ENCODE results near the gene MEAF6.

Gene MEAF6

DNA sequence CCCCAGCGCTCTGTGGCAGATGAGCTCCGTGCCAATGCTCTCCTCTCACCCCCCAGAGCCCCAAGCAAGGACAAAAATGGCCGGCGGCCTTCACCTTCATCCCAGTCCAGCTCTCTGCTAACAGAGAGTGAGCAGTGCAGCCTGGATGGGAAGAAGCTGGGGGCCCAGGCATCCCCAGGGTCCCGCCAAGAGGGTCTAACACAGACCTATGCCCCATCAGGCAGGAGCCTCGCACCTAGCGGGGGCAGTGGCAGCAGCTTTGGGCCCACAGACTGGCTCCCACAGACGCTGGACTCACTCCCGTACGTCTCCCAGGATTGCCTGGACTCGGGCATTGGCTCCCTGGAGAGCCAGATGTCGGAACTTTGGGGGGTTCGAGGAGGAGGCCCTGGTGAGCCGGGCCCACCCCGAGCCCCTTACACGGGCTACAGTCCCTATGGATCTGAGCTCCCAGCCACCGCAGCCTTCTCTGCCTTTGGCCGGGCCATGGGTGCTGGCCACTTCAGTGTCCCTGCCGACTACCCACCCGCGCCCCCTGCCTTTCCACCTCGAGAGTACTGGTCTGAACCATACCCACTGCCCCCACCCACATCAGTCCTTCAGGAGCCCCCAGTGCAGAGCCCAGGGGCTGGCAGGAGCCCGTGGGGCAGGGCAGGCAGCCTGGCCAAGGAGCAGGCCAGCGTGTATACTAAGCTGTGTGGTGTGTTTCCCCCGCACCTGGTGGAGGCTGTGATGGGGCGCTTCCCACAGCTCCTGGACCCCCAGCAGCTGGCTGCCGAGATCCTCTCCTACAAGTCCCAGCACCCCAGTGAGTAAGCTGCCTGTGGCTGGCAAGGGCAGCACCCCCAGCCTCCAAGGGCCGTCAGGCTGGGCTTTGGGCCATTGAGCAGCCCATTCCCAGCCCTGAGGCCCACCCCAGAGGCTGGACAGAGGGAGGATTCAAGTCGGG lies 31.5 kb downstream of the MEAF6 start:
- DNase-seq, result no peak

DNA sequence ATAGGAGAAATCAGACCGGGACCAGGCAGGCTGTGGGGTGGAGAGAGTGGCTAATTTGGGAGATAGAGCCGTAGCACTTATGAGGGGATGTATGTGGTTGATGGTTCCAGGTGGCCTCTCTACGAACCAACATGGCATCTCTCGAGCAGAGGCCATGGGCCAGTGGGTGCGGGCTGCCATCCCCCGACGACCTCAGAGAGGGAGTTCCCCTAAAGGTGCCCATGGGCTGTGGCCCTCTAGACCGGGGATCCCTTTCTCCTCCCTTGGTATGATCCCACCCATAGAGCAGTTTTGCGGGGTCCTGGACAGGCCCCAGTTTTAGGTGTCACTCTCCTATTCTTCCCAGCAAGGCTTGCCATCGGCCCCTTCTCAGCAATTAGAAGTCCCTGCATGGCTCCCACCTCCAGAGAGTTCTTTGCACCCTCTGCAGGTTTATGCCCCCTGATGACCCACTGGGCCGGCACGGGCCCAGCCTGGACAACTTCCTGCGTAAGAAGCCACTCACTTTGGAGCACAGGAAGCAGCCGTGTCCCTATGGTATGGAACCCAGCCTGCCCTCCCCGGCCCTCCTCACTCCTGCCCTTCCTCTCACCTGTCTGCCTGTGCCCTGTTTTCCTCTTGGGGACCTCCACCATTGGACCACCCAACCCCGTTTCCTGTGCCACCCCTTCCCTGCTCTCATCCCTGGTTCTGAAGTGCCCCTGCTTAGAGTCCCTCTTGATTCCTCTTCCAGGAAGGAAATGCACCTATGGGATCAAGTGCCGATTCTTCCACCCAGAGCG lies 32.4 kb downstream of the MEAF6 start:
- no peak for DNase-seq

DNA sequence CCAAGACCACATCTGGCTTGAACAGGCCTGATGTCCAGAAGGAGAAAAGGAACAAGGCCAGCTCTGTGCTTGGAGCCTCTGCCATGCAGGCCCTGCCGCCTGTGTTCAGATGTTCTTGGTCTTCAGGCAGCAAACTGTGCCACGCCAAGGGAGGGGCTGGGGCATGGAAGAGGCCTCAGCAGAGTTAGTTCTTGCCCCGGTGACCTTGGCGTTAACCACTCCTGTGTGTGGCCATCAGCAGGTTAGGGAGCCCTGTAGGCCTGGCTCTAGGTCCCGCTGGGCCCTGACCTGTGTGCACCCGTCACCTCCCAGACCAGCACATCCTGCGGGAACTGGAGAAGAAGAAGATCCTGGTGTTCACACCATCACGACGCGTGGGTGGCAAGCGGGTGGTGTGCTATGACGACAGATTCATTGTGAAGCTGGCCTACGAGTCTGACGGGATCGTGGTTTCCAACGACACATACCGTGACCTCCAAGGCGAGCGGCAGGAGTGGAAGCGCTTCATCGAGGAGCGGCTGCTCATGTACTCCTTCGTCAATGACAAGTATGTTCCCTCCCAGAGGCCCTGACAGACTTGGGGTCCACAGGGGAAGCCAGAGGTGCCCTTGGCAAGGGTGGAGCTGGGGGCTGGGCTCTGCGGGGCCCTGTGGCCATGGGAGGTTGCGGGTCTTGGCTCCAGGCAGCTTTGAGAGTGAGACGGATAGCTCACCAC lies 33.1 kb downstream of the MEAF6 start:
- DNase-seq, result no peak

DNA sequence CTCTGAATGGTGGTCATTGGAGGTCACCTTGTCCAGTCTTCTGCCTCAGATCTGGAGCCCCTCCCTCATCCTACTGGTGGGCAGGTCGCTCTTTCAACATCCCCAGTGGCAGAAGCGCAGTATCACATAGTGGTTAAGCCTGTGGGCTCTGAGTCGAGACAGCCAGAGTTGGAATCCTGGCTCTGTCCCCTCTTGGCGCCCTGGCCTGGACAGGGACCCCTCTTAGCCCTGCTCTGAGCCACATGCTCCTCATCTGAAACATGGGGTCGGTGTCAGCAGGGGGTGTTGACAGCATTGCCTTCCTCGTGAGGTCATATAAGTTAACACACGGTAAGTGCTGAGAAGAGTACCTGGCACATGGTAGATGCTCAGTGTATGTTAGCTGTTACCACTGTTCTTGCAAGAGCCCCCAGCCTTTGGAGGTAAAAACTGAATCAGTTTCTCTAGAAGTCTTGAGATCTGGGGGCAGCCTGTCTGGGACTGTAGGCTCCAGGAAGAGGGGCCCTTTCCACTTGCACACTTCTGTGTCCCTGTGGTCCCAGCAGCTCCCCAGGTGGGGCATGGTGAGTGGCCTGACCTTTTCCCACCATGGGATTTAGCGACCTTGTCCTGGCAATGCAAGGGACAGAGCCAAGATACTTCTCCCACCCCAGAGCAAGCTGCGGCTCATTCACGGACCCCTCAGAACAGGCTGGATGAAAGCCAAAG lies 33.8 kb downstream of the MEAF6 start:
- no peak for DNase-seq

- DNase-seq, result no peak
These were observed 34.5 kb downstream of the MEAF6 start for GRCh38 chr1:37480125-37480466.

DNA sequence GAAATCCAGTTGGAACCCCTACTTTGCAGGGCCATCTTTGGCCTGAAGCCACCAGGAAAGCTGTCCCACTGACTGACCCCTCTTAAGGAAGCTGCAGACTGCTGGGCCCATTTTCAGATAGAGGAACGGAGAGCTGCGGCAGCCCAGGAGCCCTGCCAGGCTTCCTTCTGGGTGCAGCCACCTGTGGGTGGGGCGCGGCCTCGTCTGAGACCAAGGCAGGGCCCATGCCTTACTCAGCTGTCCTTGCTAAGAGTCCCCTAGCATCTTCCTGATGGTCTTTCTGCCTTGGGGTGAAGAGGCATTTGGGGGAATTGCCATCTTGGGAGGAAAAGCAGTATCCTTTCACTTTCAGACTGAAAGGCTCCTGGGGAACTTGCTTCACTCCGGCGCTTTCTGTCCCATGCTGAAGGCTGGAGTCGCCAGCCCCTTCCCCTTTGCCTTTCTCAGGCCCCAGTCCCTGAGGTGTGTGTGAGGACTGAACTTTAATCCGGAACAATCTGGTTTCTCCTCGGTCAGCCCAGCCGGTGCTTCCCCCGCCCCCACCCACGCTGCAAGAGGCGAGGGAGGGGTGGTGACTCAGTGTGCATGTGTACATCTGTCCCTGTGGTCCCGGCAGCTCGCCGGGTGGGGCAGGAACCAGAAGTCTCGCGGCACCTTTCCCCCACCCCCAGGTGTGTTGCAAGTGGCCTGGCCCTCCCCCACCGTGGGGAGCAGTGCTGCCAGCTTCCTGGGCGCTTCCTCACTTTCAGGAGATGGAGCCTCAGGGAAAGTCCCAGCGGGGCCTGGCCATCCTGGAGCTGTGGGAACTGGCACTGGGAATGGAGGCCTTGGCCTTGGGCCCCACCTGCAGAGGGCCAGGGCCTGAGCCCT lies 35.1 kb downstream of the MEAF6 start:
- DNase-seq, result peak; percentile 42

- no peak for DNase-seq
These were observed 35.7 kb downstream of the MEAF6 start for GRCh38 chr1:37478890-37479254.

DNA sequence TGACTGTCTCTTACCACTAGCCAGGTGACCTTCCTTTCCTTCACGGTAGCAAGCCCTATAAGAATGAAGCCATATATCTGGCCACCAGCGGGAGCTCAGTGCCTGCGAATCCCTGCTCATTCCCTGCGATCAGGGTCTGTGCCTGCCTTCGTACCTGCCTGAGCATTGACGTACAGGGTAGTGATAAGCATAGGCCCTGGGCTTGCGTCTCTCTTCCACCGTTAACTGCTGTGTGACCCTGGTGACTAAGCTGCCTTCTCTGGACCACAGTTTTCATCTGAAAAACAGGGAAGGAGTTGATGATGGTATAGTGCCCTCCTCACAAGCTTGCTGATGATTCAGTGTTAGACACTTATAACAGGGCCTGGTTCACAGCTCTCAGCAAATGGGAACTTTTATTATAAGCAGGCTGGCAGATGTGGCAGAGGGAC lies 36.1 kb downstream of the MEAF6 start:
- no peak for DNase-seq

GRCh38 chr1:37477946-37478345 lies 36.6 kb downstream of the MEAF6 start:
- no peak for DNase-seq

- no peak for DNase-seq
These were observed 37.2 kb downstream of the MEAF6 start for GRCh38 chr1:37477198-37477931.

- DNase-seq, result peak; percentile 35
These were observed 37.9 kb downstream of the MEAF6 start for GRCh38 chr1:37476460-37477197.

- no peak for DNase-seq
These were observed 38.5 kb downstream of the MEAF6 start for GRCh38 chr1:37476087-37476452.

DNA sequence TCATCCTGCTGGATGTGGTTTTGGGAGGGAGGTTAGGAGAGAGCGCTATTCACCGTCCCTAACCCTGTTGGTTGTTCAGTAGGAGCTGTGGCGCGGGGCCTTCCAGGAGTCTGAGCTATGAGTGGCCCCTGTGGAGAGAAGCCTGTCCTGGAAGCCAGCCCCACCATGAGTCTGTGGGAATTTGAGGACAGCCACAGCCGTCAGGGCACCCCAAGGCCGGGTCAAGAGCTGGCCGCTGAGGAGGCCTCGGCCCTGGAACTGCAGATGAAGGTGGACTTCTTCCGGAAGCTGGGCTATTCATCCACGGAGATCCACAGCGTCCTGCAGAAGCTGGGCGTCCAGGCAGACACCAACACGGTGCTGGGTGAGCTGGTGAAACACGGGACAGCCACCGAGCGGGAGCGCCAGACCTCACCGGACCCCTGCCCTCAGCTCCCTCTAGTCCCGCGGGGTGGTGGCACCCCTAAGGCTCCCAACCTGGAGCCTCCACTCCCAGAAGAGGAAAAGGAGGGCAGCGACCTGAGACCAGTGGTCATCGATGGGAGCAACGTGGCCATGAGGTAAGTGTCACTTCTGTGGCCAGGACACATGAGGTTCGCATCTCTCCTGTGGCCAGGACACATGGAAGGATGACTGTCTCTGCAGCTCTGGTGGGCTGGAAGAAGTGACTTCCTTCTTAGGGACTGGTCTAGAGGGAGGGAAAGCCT lies 39.0 kb downstream of the MEAF6 start:
- no peak for DNase-seq

- no peak for DNase-seq
These were observed 39.7 kb downstream of the MEAF6 start for GRCh38 chr1:37474697-37475379.

DNA sequence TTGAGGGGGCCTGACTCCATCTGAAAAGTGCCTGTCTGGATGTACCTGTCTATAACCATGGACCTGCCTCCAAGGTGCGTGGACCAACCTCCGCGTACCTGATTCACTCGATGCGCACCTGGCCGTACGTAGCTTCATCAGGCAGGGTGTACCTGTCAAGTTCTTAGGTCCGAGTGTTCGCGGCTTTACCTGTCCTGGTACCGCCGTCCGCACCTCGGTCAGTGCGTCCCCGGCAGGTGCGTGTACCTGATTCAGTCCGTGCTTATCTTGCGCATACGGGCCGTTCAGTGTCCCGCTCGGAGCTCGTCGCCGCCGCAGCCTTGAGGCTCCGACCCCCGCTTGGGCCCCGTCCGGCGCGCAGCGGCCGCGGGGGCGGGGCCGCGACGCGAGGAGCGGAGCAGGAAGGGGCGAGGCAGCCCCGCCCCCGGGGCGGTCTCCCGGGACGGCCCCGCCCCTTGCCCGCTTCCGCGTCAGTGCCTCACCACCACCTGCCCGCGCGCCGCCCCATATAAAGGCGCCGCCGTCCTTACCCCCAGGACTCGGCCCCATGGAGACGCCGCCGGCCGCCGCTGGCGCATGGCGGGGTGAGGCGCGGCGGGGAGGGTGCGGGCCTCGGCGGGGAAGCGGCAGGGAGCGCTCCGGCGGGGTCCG lies 40.4 kb downstream of the MEAF6 start, which contains the start of gene ZC3H12A:
Gene ZC3H12A (plus strand): TSS at position 535 of the 651 bp plus-strand sequence. CDS start 917 bp downstream, outside the sequence.
- peak; percentile 72 for DNase-seq

GRCh38 chr1:37473431-37474045 lies 41.0 kb downstream of the MEAF6 start:
- no peak for DNase-seq

DNA sequence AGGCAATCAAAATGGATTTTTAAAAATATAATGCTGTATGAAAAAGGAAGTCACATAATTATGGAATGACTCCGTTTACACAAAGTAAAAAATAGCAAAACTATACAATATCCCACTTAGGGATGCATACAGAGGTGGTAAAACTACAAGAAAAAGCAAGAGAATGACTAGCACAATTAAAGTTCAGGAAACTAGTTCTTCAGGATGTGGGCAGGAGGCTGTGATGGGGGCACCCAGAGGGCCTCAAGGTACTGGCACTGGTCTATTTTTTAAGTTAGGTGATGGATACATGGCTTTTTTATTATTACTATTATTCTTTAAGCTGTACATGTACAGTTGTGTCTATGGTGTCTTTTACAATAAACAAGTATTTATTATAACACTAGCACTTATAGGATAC lies 41.6 kb downstream of the MEAF6 start:
- DNase-seq, result no peak

- no peak for DNase-seq
These were observed 42.3 kb downstream of the MEAF6 start for GRCh38 chr1:37472281-37472680.
